Stimulated activated naive CD4-positive, alpha-beta T cell treated with Interleukin-2 at 50 U/mL for 16 hours (primary cell): ENCODE data around the gene SLC25A3.
"Not testable (repeated sequence)": the region's sequence is repeated elsewhere in the genome, so short reads cannot be mapped to it uniquely, and the experiment has no call there.

Experiments used
- DNase-seq: peaks from one replicate; lab custom pipeline; 2025; lab: John Stamatoyannopoulos, UW

Gene SLC25A3

GRCh38 chr12:98593351-98594049 is at the start of gene SLC25A3:
Gene SLC25A3, plus strand, starts transcription at chr12:98593686. Its CDS starts 293 bp downstream, at chr12:98593979.
- peak; percentile 94 for DNase-seq

GRCh38 chr12:98543701-98544100 is 49.8 kb upstream of the SLC25A3 start:
- DNase-seq = no peak

- DNase-seq = no peak
These were observed 48.7 kb upstream of the SLC25A3 start for GRCh38 chr12:98544751-98545150.

DNA sequence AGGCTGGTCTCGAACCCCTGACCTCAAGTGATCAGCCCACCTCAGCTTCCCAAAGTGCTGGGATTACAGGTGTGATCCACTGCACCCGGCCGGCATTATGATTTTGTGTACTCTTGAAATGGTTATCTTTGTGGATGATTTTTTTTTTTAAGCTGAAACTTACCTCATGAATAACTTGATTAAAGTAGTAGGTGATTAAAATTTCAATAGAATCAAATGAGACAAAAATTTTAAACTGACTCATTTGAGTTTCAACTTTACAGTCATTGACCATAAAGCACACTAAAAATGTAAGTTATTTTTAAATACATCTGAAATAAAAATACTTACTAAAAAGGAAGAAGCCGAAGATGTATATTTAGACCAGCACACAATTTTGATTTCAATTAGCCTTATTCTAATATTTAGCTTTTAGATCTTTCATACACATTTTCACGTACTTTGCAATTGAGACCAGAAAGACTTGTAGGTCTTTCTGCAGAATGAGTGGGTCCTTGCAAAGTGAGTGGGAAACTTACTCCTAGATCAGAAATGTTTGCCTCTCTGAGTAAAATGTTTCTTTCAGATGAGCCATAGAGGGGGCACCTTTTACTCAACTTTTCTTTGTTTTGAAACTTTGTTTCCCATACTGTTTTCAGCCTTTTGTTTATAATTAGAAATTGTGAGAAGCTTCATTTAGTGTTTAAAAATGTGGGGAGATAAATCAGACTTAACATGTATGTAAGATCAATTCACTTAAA is 43.9 kb upstream of the SLC25A3 start:
- no peak for DNase-seq

GRCh38 chr12:98551787-98552186 is 41.7 kb upstream of the SLC25A3 start:
- DNase-seq = no peak

DNA sequence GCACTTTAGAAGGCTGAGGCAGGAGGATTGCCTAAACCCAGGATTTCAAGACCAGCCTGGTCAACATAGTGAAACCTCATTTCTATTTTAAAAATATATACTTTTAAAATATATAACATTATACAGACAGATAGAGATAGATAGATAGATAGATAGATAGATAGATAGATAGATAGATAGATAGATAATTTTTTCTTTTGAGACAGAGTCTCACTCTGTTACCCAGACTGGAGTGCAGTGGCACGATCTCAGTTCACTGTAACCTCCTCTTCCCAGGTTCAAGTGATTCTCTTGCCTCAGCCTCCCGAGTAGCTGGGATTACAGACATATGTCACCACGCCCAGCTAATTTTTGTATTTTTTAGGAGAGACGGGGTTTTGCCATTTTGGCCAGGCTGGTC is 35.4 kb upstream of the SLC25A3 start:
- not testable (repeated sequence) for DNase-seq

DNA sequence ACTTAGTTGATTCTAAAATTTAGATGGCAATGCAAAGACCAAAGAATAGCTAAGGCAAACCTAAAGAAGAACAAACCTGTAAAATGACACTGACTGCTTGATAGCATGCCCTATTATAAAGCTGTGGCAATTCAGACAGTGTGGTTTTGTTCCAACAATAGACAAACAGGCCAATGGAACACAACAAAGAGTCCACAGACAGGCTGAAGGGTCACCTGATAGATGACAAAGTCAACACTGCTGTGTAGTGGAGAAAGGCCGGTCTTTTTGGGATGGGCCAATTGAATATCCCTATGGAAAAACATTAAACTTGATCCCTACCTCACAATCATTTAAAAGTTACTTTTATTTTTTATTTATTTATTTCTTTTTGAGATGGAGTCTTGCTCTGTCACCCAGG is 33.8 kb upstream of the SLC25A3 start:
- DNase-seq = no peak

GRCh38 chr12:98561846-98562245 is 31.6 kb upstream of the SLC25A3 start:
- no peak for DNase-seq

GRCh38 chr12:98572010-98572409 is 21.5 kb upstream of the SLC25A3 start:
- DNase-seq = no peak

GRCh38 chr12:98574110-98574509 is 19.4 kb upstream of the SLC25A3 start:
- DNase-seq = no peak

DNA sequence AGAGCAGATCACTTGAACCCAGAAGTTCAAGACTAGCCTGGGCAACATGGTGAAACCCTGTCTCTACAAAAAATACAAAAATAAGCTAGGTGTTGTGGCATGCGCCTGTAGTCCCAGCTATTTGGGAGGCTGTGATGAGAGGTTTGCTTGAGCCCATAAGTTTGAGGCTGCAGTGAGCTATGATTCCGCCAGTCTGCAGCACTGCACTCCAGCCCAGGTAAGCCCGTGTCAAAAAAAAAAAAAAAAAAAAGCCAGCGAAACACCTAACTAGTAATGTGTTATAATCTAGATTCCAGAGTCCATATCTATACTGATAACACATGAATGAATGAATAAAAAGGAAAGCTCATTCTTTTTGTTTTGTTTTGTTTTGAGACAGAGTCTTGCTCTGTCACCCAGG is 18.5 kb upstream of the SLC25A3 start:
- DNase-seq = no peak

DNA sequence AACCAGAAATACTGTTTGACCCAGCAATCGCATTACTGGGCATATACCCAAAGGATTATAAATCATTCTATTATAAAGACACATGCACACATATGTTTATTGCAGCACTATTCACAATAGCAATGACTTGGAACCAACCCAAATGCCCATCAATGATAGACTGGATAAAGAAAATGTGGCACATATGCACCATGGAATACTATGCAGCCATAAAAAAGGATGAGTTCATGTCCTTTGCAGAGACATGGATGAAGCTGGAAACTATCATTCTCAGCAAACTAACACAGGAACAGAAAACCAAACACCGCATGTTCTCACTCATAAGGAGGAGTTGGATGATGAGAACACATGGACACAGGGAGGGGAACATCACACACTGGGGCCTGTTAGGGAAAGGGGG is 16.7 kb upstream of the SLC25A3 start:
- not testable (repeated sequence) for DNase-seq

- no peak for DNase-seq
These were observed 15.1 kb upstream of the SLC25A3 start for GRCh38 chr12:98578392-98578791.

- DNase-seq = no peak
These were observed 14.7 kb upstream of the SLC25A3 start for GRCh38 chr12:98578821-98579220.

GRCh38 chr12:98579347-98579746 is 14.1 kb upstream of the SLC25A3 start:
- no peak for DNase-seq

DNA sequence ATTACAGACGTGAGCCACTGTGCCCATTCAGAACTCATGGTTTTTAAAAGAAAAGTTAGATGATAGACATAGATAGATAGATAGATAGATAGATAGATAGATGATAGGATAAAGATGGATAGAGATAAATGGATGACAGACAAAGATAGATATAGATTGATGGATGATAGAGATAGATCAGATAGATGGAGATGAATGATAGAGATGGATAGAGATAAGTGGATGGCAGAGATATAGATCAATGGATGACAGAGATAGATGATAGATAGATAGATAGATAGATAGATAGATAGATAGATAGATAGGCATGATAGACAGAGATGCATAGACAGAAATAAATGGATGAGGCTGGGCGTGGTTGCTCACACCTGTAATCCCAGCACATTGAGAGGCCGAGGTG is 13.7 kb upstream of the SLC25A3 start:
- no peak for DNase-seq

DNA sequence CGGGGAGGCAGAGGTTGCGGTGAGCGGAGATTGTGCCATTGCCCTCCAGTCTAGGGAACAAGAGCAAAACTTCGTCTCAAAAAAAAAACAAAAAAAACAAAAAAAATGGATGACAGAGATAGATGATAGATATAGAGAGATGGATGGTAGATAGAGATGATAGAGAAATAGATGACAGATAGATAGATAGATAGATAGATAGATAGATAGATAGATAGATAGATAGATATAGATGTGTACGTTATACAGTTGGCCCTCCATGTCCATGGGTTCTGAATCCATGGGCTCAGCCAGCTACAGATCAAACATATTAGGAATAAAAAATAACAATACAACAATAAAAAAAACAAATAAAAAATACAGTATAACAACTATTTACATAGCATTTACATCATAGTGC is 12.8 kb upstream of the SLC25A3 start:
- no peak for DNase-seq

GRCh38 chr12:98581101-98581500 is 12.4 kb upstream of the SLC25A3 start:
- DNase-seq = no peak

- no peak for DNase-seq
These were observed 11.4 kb upstream of the SLC25A3 start for GRCh38 chr12:98582093-98582492.

DNA sequence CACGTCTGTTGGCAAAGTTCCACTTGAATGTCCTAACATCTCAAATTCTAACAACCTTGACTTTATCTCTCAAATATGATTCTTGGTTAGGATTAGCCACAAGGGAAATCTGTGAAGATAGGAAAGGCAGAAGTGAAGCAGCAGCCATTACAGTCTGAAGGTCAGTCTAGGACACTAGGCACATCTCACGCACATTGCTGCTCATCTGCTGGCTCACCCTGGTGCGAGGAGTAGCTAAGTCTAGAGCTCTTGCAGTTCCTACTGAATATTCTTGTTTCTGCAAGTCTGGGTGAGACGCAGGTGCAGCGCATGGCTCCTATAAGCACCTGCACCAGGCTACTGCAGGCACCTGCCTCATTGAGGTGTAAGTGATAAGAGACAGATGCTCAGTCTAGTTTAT is 6.4 kb upstream of the SLC25A3 start:
- DNase-seq = no peak

DNA sequence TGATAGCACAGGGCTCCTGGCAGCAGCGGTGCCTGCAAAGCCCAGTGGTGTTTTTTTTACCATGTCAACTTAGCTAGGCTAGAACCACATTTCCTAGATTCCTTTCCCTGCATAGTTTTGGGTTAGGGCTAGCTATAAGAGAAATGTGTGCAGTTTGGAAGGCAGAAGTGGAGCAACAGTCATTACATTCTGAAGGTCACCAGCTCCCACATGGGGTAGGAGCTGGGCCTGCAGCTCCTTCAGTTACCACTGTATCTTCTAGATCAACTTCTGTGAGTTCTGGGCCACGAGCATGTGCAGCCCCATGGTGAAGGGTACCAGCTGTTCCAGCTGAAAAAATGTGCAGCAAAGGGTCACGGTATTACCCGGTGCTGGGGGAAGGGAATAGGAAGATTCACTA is 2.3 kb upstream of the SLC25A3 start:
- no peak for DNase-seq

DNA sequence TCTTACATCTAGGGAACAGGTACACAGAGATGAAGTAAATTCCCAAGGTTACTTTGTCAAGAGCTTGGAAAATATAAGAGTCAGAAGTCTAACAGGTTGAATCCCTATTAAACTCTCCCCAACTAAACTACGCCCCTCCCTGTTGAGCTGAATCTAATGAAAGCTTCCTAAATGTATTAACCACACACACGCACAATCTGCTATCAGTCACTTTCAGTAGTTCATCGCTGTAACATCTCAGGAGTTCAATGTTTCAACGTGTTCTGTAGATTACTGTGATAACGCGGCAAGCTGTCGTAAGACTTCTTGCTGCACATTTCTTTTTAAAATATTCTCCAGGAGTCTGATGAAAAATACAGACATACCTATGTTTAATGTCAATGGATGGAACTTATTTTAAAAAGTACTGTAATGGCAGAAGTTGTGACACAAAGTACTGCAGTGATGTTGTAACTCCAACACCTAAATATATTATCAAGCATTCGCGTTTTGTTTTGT is 612 bp upstream of the SLC25A3 start:
- no peak for DNase-seq

- DNase-seq = no peak
These were observed 757 bp downstream of the SLC25A3 start for GRCh38 chr12:98594050-98594835.
